NCI-H2227 treated with DMSO at 0.1 percent for 48 hours (cell line): ENCODE results near the gene CHCHD3.

Source experiments
- DNase-seq: peaks from one replicate; lab custom pipeline; 2025; lab: John Stamatoyannopoulos, UW

The CHCHD3 gene

GRCh38 chr7:132739271-132739955, 342.5 kb downstream of the CHCHD3 start:
- DNase-seq = no peak

- DNase-seq = no peak
Measured at GRCh38 chr7:132738254-132738653, 343.6 kb downstream of the CHCHD3 start.

- no peak for DNase-seq
Measured at GRCh38 chr7:132735476-132735875, 346.4 kb downstream of the CHCHD3 start.
